Measurements from ENCODE around the gene ATP4A.

The ATP4A gene

GRCh38 chr19:35558400-35559280 lies 4.8 kb downstream of the ATP4A start:
- H3K9me3 ChIP-seq (ENCODE audit: severe bottlenecking), result no peaks in the 10 kb centered on the region
- no peak overlapping the region for H3K27ac ChIP-seq (ENCODE audit: poor library complexity, severe bottlenecking)
- DNase-seq (ENCODE audit: low spot score) (peak; percentile 55), ATAC-seq (ENCODE audit: low read depth) (no peak)
- peaks cover 8% of the 10 kb centered on the region for H3K27me3 ChIP-seq (ENCODE audit: insufficient read depth, poor library complexity, severe bottlenecking)
- H3K4me3 ChIP-seq (ENCODE audit: severe bottlenecking), result peak overlapping the region; percentile 36
- H3K4me1 ChIP-seq (ENCODE audit: insufficient read depth, poor library complexity, severe bottlenecking), result no peaks in the 10 kb centered on the region
- no peaks in the 10 kb centered on the region for H3K36me3 ChIP-seq (ENCODE audit: low read depth)
- TF ChIP-seq CTCF (IDR thresholded peaks at IDR 0.05; ENCODE audit: poor library complexity, severe bottlenecking), result no peak

DNA sequence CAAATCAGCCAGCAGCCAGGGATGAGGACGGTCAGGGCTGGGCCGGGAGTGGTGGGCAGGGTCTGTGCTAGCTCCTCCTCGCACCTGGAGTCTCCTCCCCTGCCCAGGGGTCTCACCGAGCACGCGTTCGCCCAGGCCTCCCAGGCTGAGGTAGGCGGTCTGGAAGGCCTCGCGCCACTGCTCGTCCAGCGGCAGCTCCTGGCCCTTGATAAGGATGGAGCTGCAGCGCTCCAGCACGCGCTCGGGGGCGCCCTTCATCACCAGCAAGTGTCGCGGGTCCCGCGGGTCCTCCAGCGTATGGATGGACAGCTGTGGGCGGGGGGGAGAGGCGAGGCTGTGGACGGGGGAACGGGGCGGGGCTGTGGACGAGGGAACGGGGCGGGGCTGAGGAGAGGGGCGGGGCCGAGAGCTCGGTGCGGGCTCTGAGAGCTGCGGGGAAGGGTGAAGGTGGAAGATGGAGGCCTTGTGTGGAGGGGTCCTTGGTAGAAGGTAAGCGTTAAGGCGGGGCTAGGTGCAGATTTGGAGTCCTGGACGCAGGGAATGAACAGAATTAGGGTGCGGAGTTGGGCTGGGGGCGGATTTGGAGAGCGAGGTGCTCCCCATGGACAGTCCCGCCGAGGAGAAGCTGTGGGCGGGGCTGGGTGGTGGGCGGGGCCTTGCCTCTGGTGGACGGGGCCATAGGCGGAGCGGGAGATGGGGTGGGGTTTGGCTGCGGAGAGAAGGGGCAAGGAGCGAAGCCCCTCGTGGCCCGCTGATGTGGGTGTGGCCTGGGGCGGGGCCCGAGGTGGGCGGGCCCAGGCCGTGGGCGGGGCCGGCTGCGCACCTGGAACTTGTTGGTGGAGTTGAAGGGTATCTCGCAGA lies 5.7 kb downstream of the ATP4A start:
- Histone ChIP-seq H3K36me3 (ENCODE audit: low read depth) (no peaks in the 10 kb centered on the region), H3K27me3 (ENCODE audit: insufficient read depth, poor library complexity, severe bottlenecking) (peaks cover 8% of the 10 kb centered on the region), H3K4me1 (ENCODE audit: insufficient read depth, poor library complexity, severe bottlenecking) (no peaks in the 10 kb centered on the region), H3K9me3 (ENCODE audit: severe bottlenecking) (no peaks in the 10 kb centered on the region), H3K4me3 (ENCODE audit: severe bottlenecking) (peak overlapping the region; percentile 36), H3K27ac (ENCODE audit: poor library complexity, severe bottlenecking) (no peak overlapping the region)
- peak; percentile 67 for ATAC-seq (ENCODE audit: low read depth)
- DNase-seq (ENCODE audit: low spot score), result peak; percentile 76
- no peak for TF ChIP-seq CTCF (IDR thresholded peaks at IDR 0.05; ENCODE audit: poor library complexity, severe bottlenecking)

DNA sequence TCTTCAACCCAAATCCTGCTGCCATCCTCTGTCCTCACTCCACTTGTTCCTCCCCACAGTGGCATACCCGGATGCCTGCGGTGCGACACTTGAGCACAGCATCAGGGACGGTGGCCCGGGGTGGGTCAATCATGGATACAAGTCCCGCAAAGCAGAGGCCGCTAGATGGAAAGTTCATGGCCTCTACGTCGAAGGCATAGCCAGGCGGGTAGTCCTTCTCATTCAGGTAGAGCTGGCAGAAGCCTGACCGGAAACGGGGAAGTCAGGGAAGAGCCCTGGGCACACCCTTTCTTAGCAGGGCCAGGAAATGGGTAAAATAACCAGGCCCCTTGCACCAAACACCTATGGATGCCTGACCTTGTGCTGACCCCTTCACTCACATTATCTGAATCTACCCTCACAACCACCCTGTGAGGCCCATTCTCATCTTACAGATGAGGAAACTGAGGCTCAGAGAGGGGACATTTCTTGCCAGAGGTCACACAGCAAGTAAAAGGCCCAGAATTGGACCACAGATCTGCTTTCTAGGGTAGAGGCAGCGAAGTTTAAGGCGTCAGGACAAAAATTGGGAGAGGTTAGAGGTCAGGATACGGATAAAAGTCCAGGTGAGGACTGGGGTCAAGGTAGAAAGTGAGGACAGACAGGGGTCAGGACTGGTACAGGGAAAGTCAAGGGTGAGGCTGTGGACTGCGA lies 6.5 kb downstream of the ATP4A start:
- no peak overlapping the region for H3K4me3 ChIP-seq (ENCODE audit: severe bottlenecking)

DNA sequence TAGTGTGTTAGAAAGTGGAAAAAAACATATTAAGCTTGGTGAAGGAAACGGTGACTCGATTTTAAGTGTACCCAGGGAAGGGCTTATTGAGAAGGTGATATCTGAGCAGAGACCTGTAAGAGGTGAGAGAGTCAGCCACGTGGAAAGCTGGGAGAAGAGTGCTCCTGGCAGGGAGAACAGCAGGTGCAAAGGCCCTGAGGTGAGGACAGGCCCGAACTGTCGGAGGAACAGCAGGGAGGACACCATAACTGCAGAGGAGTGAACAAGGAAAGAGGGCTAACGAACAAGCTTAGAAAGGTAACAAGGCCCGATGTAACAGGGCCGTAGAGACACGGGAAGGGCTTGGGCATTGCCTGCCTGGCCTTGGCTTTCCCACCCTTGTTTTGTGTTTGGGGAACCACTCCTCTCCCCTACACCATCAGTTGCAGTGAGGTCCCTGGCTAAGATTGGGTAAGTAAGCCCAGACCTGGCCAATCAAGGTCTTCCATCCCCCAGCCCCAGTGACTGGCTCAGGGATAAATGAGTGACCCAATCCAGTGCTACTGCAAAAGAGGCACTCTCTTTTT lies 7.3 kb downstream of the ATP4A start:
- no peaks in the 10 kb centered on the region for H3K9me3 ChIP-seq (ENCODE audit: severe bottlenecking)
- DNase-seq (ENCODE audit: low spot score) (no peak), ATAC-seq (ENCODE audit: low read depth) (no peak)
- H3K27ac ChIP-seq (ENCODE audit: poor library complexity, severe bottlenecking), result no peak overlapping the region
- no peak overlapping the region for H3K4me3 ChIP-seq (ENCODE audit: severe bottlenecking)
- peaks cover 8% of the 10 kb centered on the region for H3K27me3 ChIP-seq (ENCODE audit: insufficient read depth, poor library complexity, severe bottlenecking)
- H3K4me1 ChIP-seq (ENCODE audit: insufficient read depth, poor library complexity, severe bottlenecking), result no peaks in the 10 kb centered on the region
- no peak for TF ChIP-seq CTCF (IDR thresholded peaks at IDR 0.05; ENCODE audit: poor library complexity, severe bottlenecking)
- H3K36me3 ChIP-seq (ENCODE audit: low read depth), result no peaks in the 10 kb centered on the region

More for the DNA sequence above, 6.5 kb downstream of the ATP4A start:
- no peaks in the 10 kb centered on the region for H3K36me3 ChIP-seq (ENCODE audit: low read depth)
- no peak overlapping the region for H3K27ac ChIP-seq (ENCODE audit: poor library complexity, severe bottlenecking)
- H3K9me3 ChIP-seq (ENCODE audit: severe bottlenecking), result no peaks in the 10 kb centered on the region
- H3K4me1 ChIP-seq (ENCODE audit: insufficient read depth, poor library complexity, severe bottlenecking), result no peaks in the 10 kb centered on the region
- no peak for TF ChIP-seq CTCF (IDR thresholded peaks at IDR 0.05; ENCODE audit: poor library complexity, severe bottlenecking)
- H3K27me3 ChIP-seq (ENCODE audit: insufficient read depth, poor library complexity, severe bottlenecking), result peaks cover 8% of the 10 kb centered on the region
- no peak for ATAC-seq (ENCODE audit: low read depth)
- DNase-seq (ENCODE audit: low spot score), result peak; percentile 47
